ENCODE data around the gene SGMS1. TPM values are rescaled to one million over a fixed set of nuclear protein-coding genes. Genes with fewer than 3 reads are reported as not detected.

Gene SGMS1
- total and polyA plus RNA-seq, 2 donors (not counting 3 experiments of a cell fraction or from before 2014, with no cell fraction given) = 9.7 to 23.7 TPM

GRCh38 chr10:50561816-50562215, 61.9 kb downstream of the SGMS1 start:
- H3K27ac ChIP-seq (ENCODE audit: insufficient read depth, low read depth, low read length) = no peak overlapping the region
- no peaks in the 10 kb centered on the region for H3K27me3 ChIP-seq (ENCODE audit: control insufficient read depth in 2 of 2, insufficient read depth in 2 of 2, low read length in 2 of 2)
- FAIRE-seq = peak; percentile 49
- dilution Hi-C loops (cut with MboI; ENCODE audit: extremely low pct_ligation_motif_present, low sequenced_read_pairs) = no loop called here
- H3K4me1 ChIP-seq (ENCODE audit: control insufficient read depth, extremely low read depth, insufficient read depth, low read length) = no peaks in the 10 kb centered on the region
- CTCF ChIA-PET = interaction anchor here (0.7 to 1.1 kb wide), 2 partner anchors 8 to 60 kb away, joined by 3 read pairs; no protein-coding TSS in a partner anchor
- H2AFZ ChIP-seq (ENCODE audit: low read depth, low read length) = no peak overlapping the region
- intact Hi-C loops (cut with micrococcal nuclease) = loop anchor here (1.0 kb wide), 1 partner anchor 62 kb away; no protein-coding TSS in a partner anchor
- H3K9me1 ChIP-seq (replicated peaks; ENCODE audit: control insufficient read depth, extremely low read depth, insufficient read depth, low read length) = no peaks in the 10 kb centered on the region
- no peak overlapping the region for H3K4me2 ChIP-seq (ENCODE audit: insufficient read depth, low read length)
- no peaks in the 10 kb centered on the region for H3K79me2 ChIP-seq (ENCODE audit: control insufficient read depth, insufficient read depth, low read length)
- no peaks in the 10 kb centered on the region for H3K9me3 ChIP-seq (replicated peaks; ENCODE audit: control insufficient read depth, insufficient read depth, low read length)
- no TSS peak for BruUV-seq (replicated peaks)
- POLR2A ChIA-PET = no interaction called here
- DNase-seq (ENCODE audit: low read depth, low spot score) = no peak
- no peak overlapping the region for H3K4me3 ChIP-seq (replicated peaks in 1 of 3; ENCODE audit: insufficient read depth in 1 of 3, low read depth in 1 of 3, low read length in 3 of 3)
- H3K9ac ChIP-seq (replicated peaks; ENCODE audit: extremely low read depth, insufficient read depth, low read length) = no peak overlapping the region
- no peaks in the 10 kb centered on the region for H3K36me3 ChIP-seq (ENCODE audit: control insufficient read depth in 2 of 2, extremely low read depth in 1 of 2, insufficient read depth in 2 of 2, low read length in 2 of 2)
- TF ChIP-seq GATA2 (IDR thresholded peaks at IDR 0.05; ENCODE audit: insufficient read depth, insufficient read length, low read depth, low read length) (no peak), CTCF (IDR thresholded peaks at IDR 0.05; ENCODE audit: extremely low read depth in 1 of 2, insufficient read depth in 1 of 2, low read depth in 1 of 2, low read length in 2 of 2) (peak; percentile 16 to 29)
- H4K20me1 ChIP-seq (replicated peaks; ENCODE audit: control insufficient read depth, extremely low read depth, insufficient read depth, low read length) = no peaks in the 10 kb centered on the region

DNA sequence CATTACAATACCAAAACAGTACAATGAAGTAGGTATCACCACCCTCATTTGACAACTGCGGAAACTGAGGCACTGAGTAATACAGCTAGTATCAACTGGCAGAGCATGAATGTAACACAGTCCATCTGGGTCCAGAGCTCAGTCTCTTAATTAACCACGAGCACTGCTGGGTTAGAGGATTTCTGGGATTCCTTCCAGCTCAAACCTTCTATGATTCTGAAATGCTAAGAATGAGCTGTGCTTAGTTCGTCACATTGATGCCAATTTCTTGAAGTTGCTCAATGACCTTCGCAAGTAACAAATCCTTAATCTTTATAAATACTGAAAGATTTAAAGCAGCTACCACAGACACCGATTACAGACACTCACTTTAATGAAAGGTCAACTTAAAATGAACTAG, 62.5 kb downstream of the SGMS1 start:
- no peaks in the 10 kb centered on the region for H3K27me3 ChIP-seq (ENCODE audit: control insufficient read depth in 2 of 2, insufficient read depth in 2 of 2, low read length in 2 of 2)
- dilution Hi-C loops (cut with MboI; ENCODE audit: extremely low pct_ligation_motif_present, low sequenced_read_pairs) = no loop called here
- DNase-seq (ENCODE audit: low read depth, low spot score) (no peak), FAIRE-seq (no peak)
- intact Hi-C loops (cut with micrococcal nuclease) = loop anchor here (1.0 kb wide), 1 partner anchor 63 kb away; no protein-coding TSS in a partner anchor
- H3K9ac ChIP-seq (replicated peaks; ENCODE audit: extremely low read depth, insufficient read depth, low read length) = no peak overlapping the region
- no TSS peak for BruUV-seq (replicated peaks)
- ChIA-PET CTCF (interaction anchor here (0.6 to 1.1 kb wide), 4 partner anchors 8 to 63 kb away, joined by 3 read pairs; no protein-coding TSS in a partner anchor), POLR2A (no interaction called here)
- no peaks in the 10 kb centered on the region for H3K9me1 ChIP-seq (replicated peaks; ENCODE audit: control insufficient read depth, extremely low read depth, insufficient read depth, low read length)
- no peaks in the 10 kb centered on the region for H3K79me2 ChIP-seq (ENCODE audit: control insufficient read depth, insufficient read depth, low read length)
- no peaks in the 10 kb centered on the region for H3K36me3 ChIP-seq (ENCODE audit: control insufficient read depth in 2 of 2, extremely low read depth in 1 of 2, insufficient read depth in 2 of 2, low read length in 2 of 2)
- no peaks in the 10 kb centered on the region for H4K20me1 ChIP-seq (replicated peaks; ENCODE audit: control insufficient read depth, extremely low read depth, insufficient read depth, low read length)
- no peak overlapping the region for H3K4me2 ChIP-seq (ENCODE audit: insufficient read depth, low read length)
- H2AFZ ChIP-seq (ENCODE audit: low read depth, low read length) = no peak overlapping the region
- no peaks in the 10 kb centered on the region for H3K4me1 ChIP-seq (ENCODE audit: control insufficient read depth, extremely low read depth, insufficient read depth, low read length)
- H3K9me3 ChIP-seq (replicated peaks; ENCODE audit: control insufficient read depth, insufficient read depth, low read length) = no peaks in the 10 kb centered on the region
- H3K4me3 ChIP-seq (replicated peaks in 1 of 3; ENCODE audit: insufficient read depth in 1 of 3, low read depth in 1 of 3, low read length in 3 of 3) = no peak overlapping the region
- H3K27ac ChIP-seq (ENCODE audit: insufficient read depth, low read depth, low read length) = no peak overlapping the region
- TF ChIP-seq MYC (IDR thresholded peaks at IDR 0.05; ENCODE audit: low read depth, low read length) (no peak), EZH2 (IDR thresholded peaks at IDR 0.05; ENCODE audit: borderline replicate concordance, low read depth, low read length, severe bottlenecking) (no peak), POLR2AphosphoS5 (IDR thresholded peaks at IDR 0.05; ENCODE audit: insufficient read depth, low read depth, low read length) (no peak)

Measured in endothelial cell of umbilical vein (primary cell).